ENCODE data around the gene SLC38A3. TPM values are rescaled to one million over a fixed set of nuclear protein-coding genes. Genes with fewer than 3 reads are reported as not detected.

Gene SLC38A3
- total and polyA plus RNA-seq, 2 of the 8 experiments (the other 6 are each of a cell fraction or from before 2014, with no cell fraction given): 1.2 to 3.7 TPM

GRCh38 chr3:50239649-50240048 lies 34.6 kb downstream of the SLC38A3 start:
- WGBS, 2 experiments (ENCODE audit: extremely low coverage in 1 of 2, insufficient coverage in 1 of 2, insufficient read length in 1 of 2, insufficient replicate concordance in 2 of 2, low coverage in 1 of 2, low lambda C conversion rate in 2 of 2, missing lambda C conversion rate in 1 of 2): 71% methylated on average over 4 of the region's 4 CpGs; no CpG with 5 or more reads in 1 of the 2 experiments
- Histone ChIP-seq H2BK12ac (ENCODE audit: low read depth, low read length) (0 out of 2 replicates have a peak overlapping the region, but pooled peaks have one; percentile 31), H3K79me2 (ENCODE audit: control insufficient read depth in 1 of 2, insufficient read depth in 2 of 2, low read length in 2 of 2) (peaks cover 33 to 82% of the 10 kb centered on the region in 2 experiments), H4K5ac (ENCODE audit: insufficient read length, low read depth, low read length) (no peak overlapping the region), H2AFZ (ENCODE audit: low read length) (no peak overlapping the region), H2BK5ac (ENCODE audit: low read depth, low read length) (0 out of 2 replicates have a peak overlapping the region, but pooled peaks have one; percentile 18), H3K4ac (replicated peaks; ENCODE audit: insufficient read length, low read depth, low read length) (no peak overlapping the region), H4K91ac (replicated peaks; ENCODE audit: insufficient read length, low read length) (no peak overlapping the region), H3K23ac (ENCODE audit: insufficient read length) (no peak overlapping the region), H3K4me3 (ENCODE audit: extremely low read depth in 1 of 4, insufficient read depth in 2 of 4, low read depth in 3 of 4, low read length in 4 of 4) (0 out of 8 replicates have a peak overlapping the region, but pooled peaks of 1 of the 4 experiments have one; percentile 14), H3K23me2 (ENCODE audit: low read depth, low read length) (peaks cover 21% of the 10 kb centered on the region; the same call in 1 of the 2 replicates), H3K18ac (ENCODE audit: extremely low read depth, low read length) (peak overlapping the region; percentile 62; the same call in 1 of the 2 replicates), H3K27me3 (replicated peaks in 1 of 4; ENCODE audit: control insufficient read depth in 3 of 4, extremely low read depth in 1 of 4, insufficient read depth in 3 of 4, low read length in 3 of 4) (no peaks in the 10 kb centered on the region), H4K8ac (ENCODE audit: extremely low read depth, insufficient read depth, low read length) (no peak overlapping the region), H3K9me3 (ENCODE audit: insufficient read depth in 2 of 2, low read depth in 1 of 2, low read length in 1 of 2) (no peaks in the 10 kb centered on the region), H4K20me1 (replicated peaks in 1 of 2; ENCODE audit: control insufficient read depth in 1 of 2, insufficient read depth in 2 of 2, low read length in 2 of 2) (peaks cover 15 to 41% of the 10 kb centered on the region in 2 experiments), H3K14ac (ENCODE audit: insufficient read length) (no peak overlapping the region), H2BK20ac (ENCODE audit: low read length) (peak overlapping the region; percentile 56; the same call in 1 of the 2 replicates), H3K27ac (ENCODE audit: low read depth, low read length) (no peak overlapping the region), H3K9ac (replicated peaks in 1 of 4; ENCODE audit: extremely low read depth in 1 of 4, low read depth in 3 of 4, low read length in 3 of 4) (no peak overlapping the region), H3K36me3 (ENCODE audit: control insufficient read depth in 2 of 4, insufficient read depth in 4 of 4, low read length in 3 of 4) (peaks cover 0 to 3% (median 0%) of the 10 kb centered on the region in 4 experiments; a peak in 1 of 8 replicates), H3K79me1 (ENCODE audit: low read depth, low read length) (peaks cover 23% of the 10 kb centered on the region), H3K4me2 (ENCODE audit: insufficient read depth in 1 of 2, low read depth in 2 of 2, low read length in 2 of 2) (peak overlapping the region; percentile 33 to 96; a peak in 3 of 4 replicates), H2BK120ac (replicated peaks; ENCODE audit: low read depth, low read length) (no peak overlapping the region), H2AK5ac (ENCODE audit: low read depth, low read length) (no peak overlapping the region), H3K56ac (replicated peaks; ENCODE audit: insufficient read length, low read depth, low read length) (no peak overlapping the region), H2BK15ac (ENCODE audit: low read length) (0 out of 2 replicates have a peak overlapping the region, but pooled peaks have one; percentile 31), H3K4me1 (replicated peaks in 1 of 4; ENCODE audit: control insufficient read depth in 3 of 4, insufficient read depth in 4 of 4, low read length in 3 of 4) (peaks cover 6 to 67% (median 61%) of the 10 kb centered on the region in 4 experiments)
- no peak for FAIRE-seq
- CTCF ChIA-PET (ENCODE audit: partially characterized antibody): interaction anchor here (1.7 to 53.5 kb wide), 4 partner anchors 18 to 116 kb away, joined by 5 to 2149 read pairs (median 1135); partner anchors contain the start of genes GNAI2, GNAT1, LSMEM2 and SEMA3B
- POLR2A ChIA-PET (ENCODE audit: partially characterized antibody): interaction anchor here (1.1 to 3.4 kb wide), 5 partner anchors 11 to 44 kb away, joined by 3 to 41 read pairs (median 9); no protein-coding TSS in a partner anchor
- no peak for DNase-seq (ENCODE audit: low read depth in 1 of 2, low spot score in 2 of 2)
- TF ChIP-seq, protein P1, sequence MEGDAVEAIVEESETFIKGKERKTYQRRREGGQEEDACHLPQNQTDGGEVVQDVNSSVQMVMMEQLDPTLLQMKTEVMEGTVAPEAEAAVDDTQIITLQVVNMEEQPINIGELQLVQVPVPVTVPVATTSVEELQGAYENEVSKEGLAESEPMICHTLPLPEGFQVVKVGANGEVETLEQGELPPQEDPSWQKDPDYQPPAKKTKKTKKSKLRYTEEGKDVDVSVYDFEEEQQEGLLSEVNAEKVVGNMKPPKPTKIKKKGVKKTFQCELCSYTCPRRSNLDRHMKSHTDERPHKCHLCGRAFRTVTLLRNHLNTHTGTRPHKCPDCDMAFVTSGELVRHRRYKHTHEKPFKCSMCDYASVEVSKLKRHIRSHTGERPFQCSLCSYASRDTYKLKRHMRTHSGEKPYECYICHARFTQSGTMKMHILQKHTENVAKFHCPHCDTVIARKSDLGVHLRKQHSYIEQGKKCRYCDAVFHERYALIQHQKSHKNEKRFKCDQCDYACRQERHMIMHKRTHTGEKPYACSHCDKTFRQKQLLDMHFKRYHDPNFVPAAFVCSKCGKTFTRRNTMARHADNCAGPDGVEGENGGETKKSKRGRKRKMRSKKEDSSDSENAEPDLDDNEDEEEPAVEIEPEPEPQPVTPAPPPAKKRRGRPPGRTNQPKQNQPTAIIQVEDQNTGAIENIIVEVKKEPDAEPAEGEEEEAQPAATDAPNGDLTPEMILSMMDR (IDR thresholded peaks at IDR 0.05; ENCODE audit: control extremely low read depth in 1 of 3, insufficient read depth in 1 of 3, low read depth in 1 of 3, low read length in 3 of 3): peak in 1 of 3 experiments; percentile 12; a peak in 1 of 4 replicates
- TF ChIP-seq BACH1 (IDR thresholded peaks at IDR 0.05; ENCODE audit: low read length): no peak

All from H1 (cell line).